Measurements from ENCODE around the gene MRPL23.

Gene MRPL23

GRCh38 chr11:1959786-1960185 lies 12.7 kb downstream of the MRPL23 start:
- no peak for DNase-seq

DNA sequence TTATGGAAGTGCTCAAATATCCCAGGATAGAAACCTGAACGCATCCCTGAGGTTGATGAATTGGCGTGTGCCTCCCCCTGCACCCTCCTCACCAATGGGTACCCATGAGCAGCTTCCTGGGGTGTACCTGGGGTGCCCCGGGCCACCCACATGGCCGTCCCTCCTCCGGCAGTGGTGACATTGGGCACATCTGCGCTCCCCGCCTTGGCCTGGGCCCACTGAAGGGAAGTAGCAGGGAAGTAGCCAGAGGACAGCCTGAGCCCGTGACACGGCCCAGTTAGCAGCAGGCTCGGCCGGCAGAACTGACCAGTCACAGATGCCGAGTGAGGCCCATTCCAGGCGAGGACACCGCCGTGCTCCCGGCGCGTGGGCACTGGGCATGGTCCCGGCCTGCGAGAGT lies 16.7 kb downstream of the MRPL23 start:
- no peak for DNase-seq

GRCh38 chr11:1964348-1964747 lies 17.2 kb downstream of the MRPL23 start:
- DNase-seq, result no peak

DNA sequence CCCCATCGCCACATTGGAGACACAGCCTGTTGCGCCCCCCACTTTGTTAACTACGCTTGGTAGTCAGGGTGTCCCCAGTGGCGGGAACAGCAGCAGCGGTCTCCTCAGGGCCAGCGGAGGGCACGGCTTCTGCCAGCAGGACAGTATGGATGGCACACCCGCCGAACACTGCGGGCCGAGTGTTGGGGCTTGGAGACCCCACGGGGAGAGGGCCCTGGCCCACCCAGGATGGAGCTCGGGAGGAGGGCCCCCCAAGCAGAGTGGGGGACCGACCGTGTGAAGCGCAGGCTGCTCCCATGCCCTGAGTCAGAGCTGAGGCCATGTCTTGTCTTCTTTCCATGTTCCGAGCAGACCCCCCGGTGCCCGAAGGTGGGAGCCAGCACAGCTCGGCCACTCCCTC lies 17.8 kb downstream of the MRPL23 start:
- no peak for DNase-seq

- DNase-seq, result no peak
Observed at GRCh38 chr11:1966531-1966930, 19.4 kb downstream of the MRPL23 start.

DNA sequence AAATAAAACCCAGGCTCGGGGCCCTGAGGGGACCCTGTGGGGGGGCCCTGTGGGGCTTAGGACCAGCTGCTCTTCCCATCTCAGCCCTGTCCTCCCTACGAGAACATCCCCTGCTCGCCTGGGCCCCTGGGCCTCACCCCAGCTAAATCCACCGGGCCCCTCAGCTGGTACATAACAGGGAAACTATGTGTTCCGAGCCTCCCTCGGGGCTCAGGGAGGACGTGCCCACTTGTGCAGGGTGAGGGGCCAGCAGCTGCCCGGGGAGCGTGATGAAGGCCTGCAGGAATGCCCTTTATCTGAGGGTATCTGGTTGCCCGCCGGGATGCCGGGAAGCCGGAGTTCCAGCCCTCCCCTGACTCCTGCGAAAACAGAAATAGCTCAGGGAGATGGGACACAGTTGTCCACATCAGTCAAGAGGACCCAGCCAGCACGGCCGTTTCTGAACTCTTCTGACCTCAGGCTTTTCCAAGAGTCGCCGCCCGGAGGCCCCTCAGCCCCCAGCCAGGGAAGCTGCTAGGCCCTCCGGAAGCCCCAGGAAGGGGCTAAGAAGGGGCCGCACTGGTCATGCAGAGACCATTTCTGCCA lies 20.6 kb downstream of the MRPL23 start:
- DNase-seq, result no peak

DNA sequence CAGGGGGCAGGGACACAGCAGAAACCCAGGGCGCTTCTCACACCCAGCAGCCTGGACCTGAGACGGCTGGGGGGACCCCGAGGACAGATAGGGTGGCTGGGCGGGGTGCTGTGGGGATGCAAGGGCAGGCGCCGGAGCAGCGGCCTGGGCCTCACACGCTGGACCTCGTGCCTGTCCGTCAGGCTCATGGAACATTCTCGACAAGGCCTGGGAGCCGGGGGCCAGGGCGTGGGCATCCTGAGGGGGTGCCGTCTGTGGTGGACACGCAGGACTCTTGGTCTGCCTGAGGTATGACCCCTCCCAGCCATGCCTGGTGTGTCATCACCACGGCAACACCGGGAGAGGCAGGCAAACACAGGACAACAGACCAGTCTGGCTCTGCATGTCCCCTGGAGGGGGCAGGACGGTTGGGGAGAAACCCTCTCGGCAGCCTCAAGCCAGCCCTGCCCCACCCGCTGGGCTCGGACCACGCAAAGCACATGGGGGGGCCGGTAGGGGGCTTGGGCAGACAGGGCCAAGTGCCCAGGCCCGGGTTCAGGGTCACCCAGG lies 21.4 kb downstream of the MRPL23 start:
- DNase-seq, result no peak

DNA sequence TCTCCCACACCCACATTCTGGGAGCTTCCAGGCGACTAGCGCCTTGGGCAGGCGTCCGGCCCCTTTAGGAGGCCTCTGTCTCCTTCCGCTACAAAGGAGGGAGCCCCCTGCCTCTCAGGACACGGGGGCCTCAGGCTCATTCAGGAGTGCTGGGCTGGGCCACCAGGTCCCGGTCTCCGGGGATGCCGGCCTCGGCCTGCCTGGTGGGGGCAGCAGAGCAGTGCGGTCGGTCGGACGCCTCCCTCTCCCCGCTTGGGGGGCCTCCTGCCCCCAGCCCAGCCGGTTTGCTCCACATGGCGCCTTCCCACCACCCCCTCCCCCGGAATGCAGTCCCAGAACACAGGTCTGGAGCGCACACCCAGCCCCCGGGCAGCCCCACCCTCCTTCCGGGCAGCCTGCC lies 21.9 kb downstream of the MRPL23 start:
- DNase-seq, result no peak

GRCh38 chr11:1969776-1970175 lies 22.6 kb downstream of the MRPL23 start:
- no peak for DNase-seq

- DNase-seq, result no peak
Observed at GRCh38 chr11:1970956-1971355, 23.8 kb downstream of the MRPL23 start.

GRCh38 chr11:1975185-1975584 lies 28.1 kb downstream of the MRPL23 start:
- DNase-seq, result no peak

DNA sequence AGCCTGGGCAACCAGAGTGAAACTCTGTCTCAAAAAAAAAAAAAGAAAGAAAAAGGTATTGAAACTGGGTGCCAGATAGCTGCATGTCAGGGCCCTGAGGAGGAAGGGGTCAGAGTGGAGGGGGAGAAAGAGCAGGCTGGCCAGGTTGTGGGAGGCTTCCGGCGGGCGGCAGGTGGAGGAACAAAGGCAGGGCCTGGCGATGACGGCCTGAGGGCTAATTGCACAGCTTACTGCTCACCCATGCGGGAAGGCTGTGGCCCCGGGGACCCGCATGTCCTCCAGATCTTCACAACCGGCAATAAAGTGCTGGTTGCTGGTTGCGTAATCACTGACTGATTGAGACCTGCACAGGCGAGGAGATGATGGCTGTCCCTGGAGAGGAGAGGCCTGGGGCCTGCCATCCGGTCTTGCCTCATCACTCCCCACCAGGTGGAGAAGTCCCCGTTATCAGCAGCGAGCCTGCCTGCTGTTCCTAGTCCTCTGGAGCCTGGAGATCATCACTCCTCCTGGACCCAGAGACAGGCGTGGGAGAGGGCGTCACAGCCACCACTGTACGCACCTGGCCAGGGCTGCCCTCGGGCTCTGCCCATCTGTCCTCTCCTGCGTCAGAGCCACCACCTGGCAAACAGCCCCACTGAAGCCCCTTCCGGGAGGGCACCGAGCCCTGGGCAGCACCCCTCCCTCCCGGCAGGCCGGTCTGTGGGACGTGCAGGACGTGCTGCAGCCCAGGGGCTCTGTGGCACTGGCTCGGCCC lies 31.8 kb downstream of the MRPL23 start:
- DNase-seq, result no peak

DNA sequence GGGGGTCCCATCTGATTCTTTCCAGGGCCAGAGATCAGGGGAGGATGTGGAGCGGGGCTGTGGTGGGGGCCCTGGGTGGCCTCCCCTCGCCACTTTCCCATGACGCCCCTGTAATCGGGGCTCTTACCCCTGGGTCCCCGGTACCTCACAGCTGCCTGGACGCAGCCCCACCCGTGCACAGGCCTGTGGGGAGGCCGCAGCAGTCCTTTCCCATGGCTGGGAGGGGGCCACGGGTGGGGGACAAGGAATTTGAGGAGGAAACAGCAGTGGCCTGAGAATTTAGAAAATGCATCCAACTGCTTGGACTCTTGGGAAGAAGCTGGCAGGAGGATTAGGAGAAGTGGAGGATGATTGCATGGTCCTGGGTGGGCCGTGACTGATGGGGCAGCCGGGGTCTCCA lies 32.5 kb downstream of the MRPL23 start:
- no peak for DNase-seq

- DNase-seq, result no peak
Observed at GRCh38 chr11:1982873-1983600, 35.9 kb downstream of the MRPL23 start.

DNA sequence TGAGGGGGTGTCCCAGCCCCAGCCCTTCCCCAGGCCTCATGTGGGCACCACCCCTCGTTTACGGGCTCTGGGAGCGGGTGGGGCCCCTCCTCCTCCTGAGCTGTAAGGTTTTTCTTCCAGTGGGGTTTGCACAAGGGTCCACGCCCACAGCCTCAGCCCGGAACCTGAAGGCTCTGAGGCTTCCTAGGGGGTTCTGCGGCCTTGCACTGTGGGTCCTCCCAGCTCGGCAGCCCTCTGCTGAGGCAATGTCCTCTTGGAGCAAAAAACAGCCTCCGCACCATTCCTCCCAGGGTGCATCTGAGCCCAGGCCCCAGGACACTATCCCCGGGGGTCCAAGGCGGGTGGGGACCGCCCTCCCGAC lies 36.4 kb downstream of the MRPL23 start:
- DNase-seq, result no peak

GRCh38 chr11:1987024-1987423 lies 39.9 kb downstream of the MRPL23 start:
- no peak for DNase-seq

DNA sequence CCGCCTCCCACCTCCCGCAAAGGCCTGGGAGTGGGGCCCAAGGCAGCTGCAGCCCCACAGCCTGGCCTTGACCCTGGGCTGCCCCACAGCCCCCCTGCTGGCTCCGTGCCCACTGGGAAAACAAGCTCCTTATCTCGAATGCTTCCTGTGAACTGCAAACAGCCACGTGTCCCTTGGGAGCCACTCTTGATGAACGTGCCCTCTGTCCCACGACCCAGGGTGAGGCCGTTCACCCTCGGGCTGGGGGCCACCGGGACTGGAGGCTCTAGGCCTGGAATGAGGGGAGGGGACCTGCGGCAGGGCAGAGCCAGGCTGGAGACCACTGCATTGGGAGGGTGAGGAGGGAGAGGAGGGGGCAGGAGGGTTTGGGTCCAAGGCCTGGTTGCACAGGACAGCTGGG lies 41.0 kb downstream of the MRPL23 start:
- DNase-seq, result no peak

GRCh38 chr11:1988667-1989317 lies 41.7 kb downstream of the MRPL23 start:
- no peak for DNase-seq

DNA sequence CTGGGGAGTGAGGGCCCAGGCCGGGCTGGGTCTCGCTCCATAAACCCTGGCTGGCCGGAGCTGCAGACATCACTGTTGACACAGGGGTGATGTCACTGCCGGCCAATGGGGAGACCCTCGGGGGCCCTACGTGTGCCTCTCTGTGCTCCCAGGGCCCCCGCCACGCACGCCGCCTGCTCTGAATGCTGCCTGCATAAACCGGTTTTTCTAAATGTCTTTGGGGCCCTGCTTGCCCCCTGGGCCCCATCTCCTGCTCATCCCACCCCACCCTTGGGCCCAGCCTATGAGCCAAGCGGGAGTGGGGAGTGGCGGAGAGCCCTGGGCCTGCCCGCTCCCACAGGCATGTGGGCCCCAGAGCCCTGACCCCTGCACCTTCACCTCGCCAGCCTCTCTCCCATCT lies 42.8 kb downstream of the MRPL23 start:
- DNase-seq, result no peak

DNA sequence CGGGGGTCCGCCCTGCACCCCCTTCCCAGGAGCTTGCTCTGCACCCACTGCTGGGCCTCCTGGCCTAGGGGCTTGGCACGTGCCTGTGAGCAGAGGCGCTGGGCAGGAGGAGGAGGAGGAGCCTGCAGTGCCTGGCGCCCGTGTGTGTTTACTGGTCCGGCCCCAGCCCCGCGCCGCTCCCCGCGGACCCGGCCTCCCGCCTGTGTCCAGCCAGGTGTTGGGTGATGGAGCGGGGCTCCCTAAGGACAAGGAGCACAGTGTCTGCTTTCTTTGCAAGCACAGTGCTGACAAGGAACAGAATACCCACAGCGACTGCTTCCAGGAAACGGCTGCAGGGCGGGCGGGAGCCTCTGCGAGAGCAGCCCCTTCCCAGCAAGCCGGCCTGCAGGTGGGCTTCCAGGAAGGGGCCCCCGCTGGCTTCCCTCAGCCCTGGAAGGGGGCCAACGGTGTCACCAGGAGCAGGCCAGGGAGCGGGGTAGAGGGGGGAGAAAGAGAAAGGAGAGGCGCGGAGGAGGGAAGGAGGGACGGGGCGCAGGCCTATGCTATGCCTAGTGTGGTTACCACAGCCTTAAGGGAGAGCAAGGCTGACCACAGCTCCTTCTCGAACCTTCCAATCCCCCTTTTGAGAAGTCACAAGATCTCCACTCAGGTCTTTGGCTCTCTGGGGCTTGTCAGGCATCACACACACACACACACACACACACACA lies 43.9 kb downstream of the MRPL23 start:
- no peak for DNase-seq

DNA sequence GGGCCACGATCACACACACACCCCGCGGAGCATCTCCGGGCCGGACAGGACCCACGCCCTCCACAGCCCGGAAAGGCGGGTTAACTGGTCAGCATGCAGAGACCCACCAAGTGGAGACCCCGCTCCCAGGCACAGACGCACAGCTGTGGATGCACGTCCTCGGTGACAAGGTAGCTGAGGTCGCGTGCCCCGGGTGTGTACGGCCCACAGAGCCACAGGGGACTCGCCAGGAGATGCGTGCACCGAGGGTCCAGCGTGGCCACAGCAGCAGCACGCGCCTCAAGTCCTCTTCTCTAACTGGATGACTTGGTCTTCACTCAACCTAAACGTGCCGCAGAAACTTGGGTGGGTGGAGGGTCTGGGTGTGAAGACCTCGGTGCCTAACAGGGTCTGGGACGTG lies 45.0 kb downstream of the MRPL23 start:
- no peak for DNase-seq

DNA sequence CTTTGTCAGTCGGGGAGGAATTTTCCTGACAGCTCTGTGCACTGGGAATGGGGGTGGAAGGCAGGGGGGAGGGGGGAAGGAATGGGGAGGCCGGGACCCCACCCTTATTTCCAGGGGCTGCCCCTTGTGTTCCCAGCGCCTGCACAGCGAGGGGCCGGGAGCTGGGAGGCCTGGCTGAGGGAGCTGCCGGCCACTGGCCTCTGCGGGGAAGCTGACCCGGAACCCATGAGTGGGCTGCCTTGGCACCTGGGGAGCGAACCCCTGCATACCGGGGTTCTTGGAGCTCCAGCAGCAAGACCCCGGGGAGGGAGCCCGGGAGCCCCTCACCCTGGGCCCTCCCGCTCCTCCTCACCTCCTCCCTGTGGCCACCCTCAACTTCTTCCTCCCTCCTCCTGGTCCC lies 47.0 kb downstream of the MRPL23 start:
- no peak for DNase-seq

DNA sequence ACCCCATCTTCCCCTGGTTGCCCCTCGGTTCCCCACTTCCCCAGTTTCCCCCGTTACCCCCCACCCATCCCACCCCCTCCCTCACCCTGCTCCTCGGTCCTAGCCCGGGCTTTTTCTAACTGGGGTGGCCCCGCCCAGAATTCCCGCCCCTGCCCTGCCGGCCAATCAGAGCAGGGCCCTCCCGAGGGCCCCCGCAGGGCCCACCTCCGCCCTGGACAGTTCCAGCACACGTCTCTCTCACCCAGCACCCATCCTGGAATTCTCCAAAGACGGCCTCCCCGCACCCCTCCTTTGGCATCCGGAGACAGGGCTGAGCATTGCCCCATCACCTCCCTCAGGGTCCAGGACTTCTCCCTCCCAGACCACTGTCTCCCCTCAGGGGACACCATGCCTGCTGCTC lies 50.6 kb downstream of the MRPL23 start, which contains the start of gene H19:
TSS of gene H19 (minus strand) at position 88 of the 400 bp plus-strand sequence.
- DNase-seq, result no peak

Data from suppressor macrophage (primary cell).